SK-N-SH treated with all-trans-retinoic acid at 6 μM for 48 hours (cell line): ENCODE results near the gene PRKAG2.

ENCODE experiments used
- ATAC-seq: fragments of 200-7000 bp; cut with Tn5 transposase; 3 replicates; pipeline ENCODE4 v1.9.1; 2020; ENCODE audit warnings: mild to moderate bottlenecking, moderate library complexity
- ARNTL ChIP-seq: fragments of 450-650 bp; formaldehyde crosslinking; IDR thresholded peaks from 2 replicates; pipeline ENCODE4 v1.5.0; 2020; ENCODE audit warnings: low read depth, mild to moderate bottlenecking, moderate library complexity, borderline replicate concordance
- BACH2 ChIP-seq: fragments of 250-450 bp; sonication (Bioruptor Pico); IDR thresholded peaks from 2 replicates; pipeline ENCODE4 v1.9.0; 2021; ENCODE audit warnings: mild to moderate bottlenecking, borderline replicate concordance
- CREB5 ChIP-seq: fragments of 250-450 bp; sonication (Bioruptor Pico); IDR thresholded peaks from 2 replicates; pipeline ENCODE4 v1.5.1; 2020; ENCODE audit warnings: low read depth, mild to moderate bottlenecking, moderate library complexity
- CSDC2 ChIP-seq: fragments of 250-450 bp; sonication (Bioruptor Pico); IDR thresholded peaks from 2 replicates; pipeline ENCODE4 v1.5.0; 2020; ENCODE audit warnings: mild to moderate bottlenecking, moderate library complexity
- ESRRG ChIP-seq: fragments of 250-450 bp; sonication (Bioruptor Pico); IDR thresholded peaks from 2 replicates; pipeline ENCODE4 v1.6.1; 2021; ENCODE audit warnings: mild to moderate bottlenecking
- GLIS3 ChIP-seq: fragments of 250-450 bp; sonication (Bioruptor Pico); IDR thresholded peaks from 2 replicates; pipeline ENCODE4 v1.5.0; 2020; ENCODE audit warnings: mild to moderate bottlenecking, moderate library complexity
- OSR1 ChIP-seq: fragments of 250-450 bp; sonication (Bioruptor Pico); IDR thresholded peaks from 2 replicates; pipeline ENCODE4 v1.8.0; 2022; ENCODE audit warnings: moderate library complexity, mild to moderate bottlenecking, inconsistent platforms
- PATZ1 ChIP-seq: fragments of 250-450 bp; sonication (Bioruptor Pico); IDR thresholded peaks from 2 replicates; pipeline ENCODE4 v1.8.0; 2020; ENCODE audit warnings: mild to moderate bottlenecking, moderate library complexity, borderline replicate concordance
- POU6F1 ChIP-seq: fragments of 250-450 bp; sonication (Bioruptor Pico); IDR thresholded peaks from 2 replicates; pipeline ENCODE4 v1.8.0; 2021; ENCODE audit warnings: low read depth, mild to moderate bottlenecking, moderate library complexity, borderline replicate concordance
- PPARA ChIP-seq: fragments of 250-450 bp; sonication (Bioruptor Pico); IDR thresholded peaks from 2 replicates; pipeline ENCODE4 v1.5.0; 2020; ENCODE audit warnings: mild to moderate bottlenecking, borderline replicate concordance
- RARB ChIP-seq: fragments of 250-450 bp; sonication (Bioruptor Pico); IDR thresholded peaks from 2 replicates; pipeline ENCODE4 v1.8.0; 2021; ENCODE audit warnings: mild to moderate bottlenecking, moderate library complexity
- TOX ChIP-seq: fragments of 250-450 bp; sonication (Bioruptor Pico); IDR thresholded peaks from 2 replicates; pipeline ENCODE4 v1.8.0; 2021; ENCODE audit warnings: mild to moderate bottlenecking, moderate library complexity, borderline replicate concordance
- TSHZ2 ChIP-seq: fragments of 250-450 bp; sonication (Bioruptor Pico); IDR thresholded peaks from 2 replicates; pipeline ENCODE4 v1.5.0; 2020; ENCODE audit warnings: mild to moderate bottlenecking, moderate library complexity
- ZC3H10 ChIP-seq: fragments of 250-450 bp; sonication (Bioruptor Pico); IDR thresholded peaks from 2 replicates; pipeline ENCODE4 v1.5.1; 2021; ENCODE audit warnings: mild to moderate bottlenecking, moderate library complexity
- ZFP3 ChIP-seq: fragments of 250-450 bp; sonication (Bioruptor Pico); IDR thresholded peaks from 2 replicates; pipeline ENCODE4 v1.5.0; 2020; ENCODE audit warnings: mild to moderate bottlenecking, moderate library complexity
- ZFP30 ChIP-seq: fragments of 450-650 bp; formaldehyde crosslinking; IDR thresholded peaks from 2 replicates; pipeline ENCODE4 v1.5.0; 2022; ENCODE audit warnings: mild to moderate bottlenecking, moderate library complexity
- ZNF565 ChIP-seq: fragments of 450-650 bp; formaldehyde crosslinking; conservative IDR thresholded peaks from 2 replicates; pipeline ENCODE4 v1.5.0; 2020; ENCODE audit warnings: low read depth, mild to moderate bottlenecking, moderate library complexity
- ZNF70 ChIP-seq: fragments of 450-650 bp; formaldehyde crosslinking; IDR thresholded peaks from 2 replicates; pipeline ENCODE4 v1.5.0; 2020; ENCODE audit warnings: mild to moderate bottlenecking, moderate library complexity

The PRKAG2 gene

GRCh38 chr7:151864561-151864960 lies 12.4 kb downstream of the PRKAG2 start:
- ATAC-seq: no peak
- TF ChIP-seq RARB (CRISPR knock-in tag) (no peak), ZNF565 (CRISPR knock-in tag) (no peak), BACH2 (CRISPR knock-in tag) (no peak), GLIS3 (no peak), ZFP3 (CRISPR knock-in tag) (no peak), CSDC2 (CRISPR knock-in tag) (no peak), ZNF70 (no peak)

- TF ChIP-seq ZNF565 (CRISPR knock-in tag) (no peak), TOX (CRISPR knock-in tag) (no peak), PATZ1 (CRISPR knock-in tag) (no peak), ARNTL (CRISPR knock-in tag) (no peak)
These were observed 12.8 kb downstream of the PRKAG2 start for GRCh38 chr7:151864081-151864480.

GRCh38 chr7:151863386-151864079 lies 13.4 kb downstream of the PRKAG2 start:
- TF ChIP-seq ZNF70 (no peak), RARB (CRISPR knock-in tag) (no peak), ZC3H10 (CRISPR knock-in tag) (no peak), ESRRG (CRISPR knock-in tag) (no peak), ZFP30 (no peak), OSR1 (CRISPR knock-in tag) (no peak), PPARA (no peak), ARNTL (CRISPR knock-in tag) (no peak)

More at GRCh38 chr7:151864081-151864480, 12.8 kb downstream of the PRKAG2 start:
- no peak for ATAC-seq

GRCh38 chr7:151862606-151863381 lies 14.1 kb downstream of the PRKAG2 start:
- TF ChIP-seq RARB (CRISPR knock-in tag): no peak
- no peak for TF ChIP-seq ZNF70
- TF ChIP-seq ZNF565 (CRISPR knock-in tag): no peak
- no peak for TF ChIP-seq GLIS3
- TF ChIP-seq BACH2 (CRISPR knock-in tag): no peak
- no peak for TF ChIP-seq OSR1 (CRISPR knock-in tag)
- TF ChIP-seq CREB5 (CRISPR knock-in tag): no peak
- TF ChIP-seq ESRRG (CRISPR knock-in tag): no peak
- TF ChIP-seq ARNTL (CRISPR knock-in tag): no peak
- TF ChIP-seq TOX (CRISPR knock-in tag): no peak
- TF ChIP-seq POU6F1: no peak
- TF ChIP-seq TSHZ2 (CRISPR knock-in tag): no peak
- ATAC-seq: no peak

More at GRCh38 chr7:151863386-151864079, 13.4 kb downstream of the PRKAG2 start:
- no peak; the same call in 1 of the 3 replicates for ATAC-seq
